ENCODE measurements around the gene PRR9. TPM values are rescaled to one million over a fixed set of nuclear protein-coding genes. Genes with fewer than 3 reads are reported as not detected.
A peak's percentile ranks its signal among the peaks of the same experiment; 100 is the strongest.

Gene PRR9
- total and polyA plus RNA-seq, 2 experiments from 2014 or later, result not detected

DNA sequence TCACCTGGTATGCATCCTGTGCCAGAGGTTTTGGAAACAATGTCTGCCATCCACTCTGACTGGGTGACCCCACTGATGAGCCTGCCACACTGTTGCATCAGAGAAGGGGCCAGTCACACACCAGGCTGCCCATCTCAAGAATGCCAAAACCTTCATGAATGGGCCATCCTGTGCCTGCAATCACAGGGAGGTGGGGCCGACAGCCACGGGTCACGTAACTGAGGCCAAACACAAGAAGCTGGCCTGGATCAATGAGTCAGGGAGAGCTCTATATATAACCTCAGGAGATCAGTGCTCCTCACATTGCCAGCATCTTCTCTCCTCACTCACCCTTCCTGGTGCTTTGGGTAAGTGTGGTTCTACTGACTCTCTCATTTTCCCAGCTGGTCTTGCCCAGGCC is 42.0 kb downstream of the PRR9 start, which contains the start of gene LORICRIN:
Gene LORICRIN (plus strand): TSS at position 301 of the 400 bp plus-strand sequence. CDS start 1,263 bp downstream, outside the sequence.
- H3K27me3 Mint-ChIP-seq (ENCODE audit: insufficient read depth, low read depth, poor library complexity), result peaks cover 39% of the 10 kb centered on the region

More for the DNA sequence above, 42.0 kb downstream of the PRR9 start, which contains the start of gene LORICRIN:
- TF ChIP-seq, protein P1, sequence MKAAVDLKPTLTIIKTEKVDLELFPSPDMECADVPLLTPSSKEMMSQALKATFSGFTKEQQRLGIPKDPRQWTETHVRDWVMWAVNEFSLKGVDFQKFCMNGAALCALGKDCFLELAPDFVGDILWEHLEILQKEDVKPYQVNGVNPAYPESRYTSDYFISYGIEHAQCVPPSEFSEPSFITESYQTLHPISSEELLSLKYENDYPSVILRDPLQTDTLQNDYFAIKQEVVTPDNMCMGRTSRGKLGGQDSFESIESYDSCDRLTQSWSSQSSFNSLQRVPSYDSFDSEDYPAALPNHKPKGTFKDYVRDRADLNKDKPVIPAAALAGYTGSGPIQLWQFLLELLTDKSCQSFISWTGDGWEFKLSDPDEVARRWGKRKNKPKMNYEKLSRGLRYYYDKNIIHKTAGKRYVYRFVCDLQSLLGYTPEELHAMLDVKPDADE (IDR thresholded peaks at IDR 0.05), result no peak
- TF ChIP-seq STAT1 (IDR thresholded peaks at IDR 0.05; ENCODE audit: unreplicated experiment) (no peak), ZNF331 (CRISPR knock-in tag; IDR thresholded peaks at IDR 0.05; ENCODE audit: low read depth) (no peak), EZH2 (IDR thresholded peaks at IDR 0.05; ENCODE audit: low read depth, unreplicated experiment) (no peak), ZNF114 (CRISPR knock-in tag; IDR thresholded peaks at IDR 0.05) (no peak), POLR2AphosphoS5 (IDR thresholded peaks at IDR 0.05; ENCODE audit: low read depth) (no peak), EZH2phosphoT487 (IDR thresholded peaks at IDR 0.05; ENCODE audit: unreplicated experiment) (no peak), CREB1 (CRISPR knock-in tag; IDR thresholded peaks at IDR 0.05; ENCODE audit: low read depth) (no peak), JUNB (IDR thresholded peaks at IDR 0.05; ENCODE audit: unreplicated experiment) (no peak)
- TF ChIP-seq, protein P2, sequence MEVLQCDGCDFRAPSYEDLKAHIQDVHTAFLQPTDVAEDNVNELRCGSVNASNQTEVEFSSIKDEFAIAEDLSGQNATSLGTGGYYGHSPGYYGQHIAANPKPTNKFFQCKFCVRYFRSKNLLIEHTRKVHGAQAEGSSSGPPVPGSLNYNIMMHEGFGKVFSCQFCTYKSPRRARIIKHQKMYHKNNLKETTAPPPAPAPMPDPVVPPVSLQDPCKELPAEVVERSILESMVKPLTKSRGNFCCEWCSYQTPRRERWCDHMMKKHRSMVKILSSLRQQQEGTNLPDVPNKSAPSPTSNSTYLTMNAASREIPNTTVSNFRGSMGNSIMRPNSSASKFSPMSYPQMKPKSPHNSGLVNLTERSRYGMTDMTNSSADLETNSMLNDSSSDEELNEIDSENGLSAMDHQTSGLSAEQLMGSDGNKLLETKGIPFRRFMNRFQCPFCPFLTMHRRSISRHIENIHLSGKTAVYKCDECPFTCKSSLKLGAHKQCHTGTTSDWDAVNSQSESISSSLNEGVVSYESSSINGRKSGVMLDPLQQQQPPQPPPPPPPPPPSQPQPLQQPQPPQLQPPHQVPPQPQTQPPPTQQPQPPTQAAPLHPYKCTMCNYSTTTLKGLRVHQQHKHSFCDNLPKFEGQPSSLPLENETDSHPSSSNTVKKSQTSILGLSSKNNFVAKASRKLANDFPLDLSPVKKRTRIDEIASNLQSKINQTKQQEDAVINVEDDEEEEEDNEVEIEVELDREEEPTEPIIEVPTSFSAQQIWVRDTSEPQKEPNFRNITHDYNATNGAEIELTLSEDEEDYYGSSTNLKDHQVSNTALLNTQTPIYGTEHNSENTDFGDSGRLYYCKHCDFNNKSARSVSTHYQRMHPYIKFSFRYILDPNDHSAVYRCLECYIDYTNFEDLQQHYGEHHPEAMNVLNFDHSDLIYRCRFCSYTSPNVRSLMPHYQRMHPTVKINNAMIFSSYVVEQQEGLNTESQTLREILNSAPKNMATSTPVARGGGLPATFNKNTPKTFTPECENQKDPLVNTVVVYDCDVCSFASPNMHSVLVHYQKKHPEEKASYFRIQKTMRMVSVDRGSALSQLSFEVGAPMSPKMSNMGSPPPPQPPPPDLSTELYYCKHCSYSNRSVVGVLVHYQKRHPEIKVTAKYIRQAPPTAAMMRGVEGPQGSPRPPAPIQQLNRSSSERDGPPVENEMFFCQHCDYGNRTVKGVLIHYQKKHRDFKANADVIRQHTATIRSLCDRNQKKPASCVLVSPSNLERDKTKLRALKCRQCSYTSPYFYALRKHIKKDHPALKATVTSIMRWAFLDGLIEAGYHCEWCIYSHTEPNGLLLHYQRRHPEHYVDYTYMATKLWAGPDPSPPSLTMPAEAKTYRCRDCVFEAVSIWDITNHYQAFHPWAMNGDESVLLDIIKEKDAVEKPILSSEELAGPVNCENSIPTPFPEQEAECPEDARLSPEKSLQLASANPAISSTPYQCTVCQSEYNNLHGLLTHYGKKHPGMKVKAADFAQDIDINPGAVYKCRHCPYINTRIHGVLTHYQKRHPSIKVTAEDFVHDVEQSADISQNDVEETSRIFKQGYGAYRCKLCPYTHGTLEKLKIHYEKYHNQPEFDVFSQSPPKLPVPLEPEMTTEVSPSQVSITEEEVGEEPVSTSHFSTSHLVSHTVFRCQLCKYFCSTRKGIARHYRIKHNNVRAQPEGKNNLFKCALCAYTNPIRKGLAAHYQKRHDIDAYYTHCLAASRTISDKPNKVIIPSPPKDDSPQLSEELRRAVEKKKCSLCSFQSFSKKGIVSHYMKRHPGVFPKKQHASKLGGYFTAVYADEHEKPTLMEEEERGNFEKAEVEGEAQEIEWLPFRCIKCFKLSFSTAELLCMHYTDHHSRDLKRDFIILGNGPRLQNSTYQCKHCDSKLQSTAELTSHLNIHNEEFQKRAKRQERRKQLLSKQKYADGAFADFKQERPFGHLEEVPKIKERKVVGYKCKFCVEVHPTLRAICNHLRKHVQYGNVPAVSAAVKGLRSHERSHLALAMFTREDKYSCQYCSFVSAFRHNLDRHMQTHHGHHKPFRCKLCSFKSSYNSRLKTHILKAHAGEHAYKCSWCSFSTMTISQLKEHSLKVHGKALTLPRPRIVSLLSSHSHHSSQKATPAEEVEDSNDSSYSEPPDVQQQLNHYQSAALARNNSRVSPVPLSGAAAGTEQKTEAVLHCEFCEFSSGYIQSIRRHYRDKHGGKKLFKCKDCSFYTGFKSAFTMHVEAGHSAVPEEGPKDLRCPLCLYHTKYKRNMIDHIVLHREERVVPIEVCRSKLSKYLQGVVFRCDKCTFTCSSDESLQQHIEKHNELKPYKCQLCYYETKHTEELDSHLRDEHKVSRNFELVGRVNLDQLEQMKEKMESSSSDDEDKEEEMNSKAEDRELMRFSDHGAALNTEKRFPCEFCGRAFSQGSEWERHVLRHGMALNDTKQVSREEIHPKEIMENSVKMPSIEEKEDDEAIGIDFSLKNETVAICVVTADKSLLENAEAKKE (CRISPR knock-in tag; IDR thresholded peaks at IDR 0.05), result no peak
- Histone ChIP-seq H3K4me3 (peak within 1 kb of the TSS; percentile 63), H3K4me1 (ENCODE audit: insufficient read depth) (peaks cover 16% of the 10 kb centered on the region), H3K36me3 (ENCODE audit: insufficient read depth) (no peaks in the 10 kb centered on the region), H3K27me3 (ENCODE audit: insufficient read depth) (peaks cover 62% of the 10 kb centered on the region), H4K20me1 (replicated peaks; ENCODE audit: insufficient read depth) (0 out of 2 replicates have a peak, but pooled peaks cover 1% of the 10 kb centered on the region), H3F3A (replicated peaks; ENCODE audit: low read depth) (peaks cover 12% of the 10 kb centered on the region), H3K27ac (ENCODE audit: low read depth) (no peak within 1 kb of the TSS), H3K9me2 (ENCODE audit: insufficient read depth) (no peaks in the 10 kb centered on the region), H3K79me2 (replicated peaks; ENCODE audit: insufficient read depth) (no peaks in the 10 kb centered on the region), H3K4me2 (peak within 1 kb of the TSS; percentile 85), H2AFZ (peak within 1 kb of the TSS; percentile 84; the same call in 1 of the 2 replicates)
- Mint-ChIP-seq H3K4me1 (peaks cover 19% of the 10 kb centered on the region), H3K27ac (no peak within 1 kb of the TSS), H3K4me3 (peak within 1 kb of the TSS; percentile 62), H3K9me3 (no peaks in the 10 kb centered on the region; the same call in 2 of the 3 replicates), H3K36me3 (ENCODE audit: low read depth) (no peaks in the 10 kb centered on the region; the same call in 2 of the 3 replicates)
- no peak for DNase-seq (ENCODE audit: low spot score)
- ATAC-seq, result no peak
